GM18520 (cell line): Measurements from ENCODE around the gene DLG4.

Source experiments
- ATAC-seq: cut with Tn5 transposase; IDR thresholded peaks from one replicate; pipeline ENCODE4 v1.9.1; 2021; ENCODE audit not compliant: unreplicated experiment

The DLG4 gene

DNA sequence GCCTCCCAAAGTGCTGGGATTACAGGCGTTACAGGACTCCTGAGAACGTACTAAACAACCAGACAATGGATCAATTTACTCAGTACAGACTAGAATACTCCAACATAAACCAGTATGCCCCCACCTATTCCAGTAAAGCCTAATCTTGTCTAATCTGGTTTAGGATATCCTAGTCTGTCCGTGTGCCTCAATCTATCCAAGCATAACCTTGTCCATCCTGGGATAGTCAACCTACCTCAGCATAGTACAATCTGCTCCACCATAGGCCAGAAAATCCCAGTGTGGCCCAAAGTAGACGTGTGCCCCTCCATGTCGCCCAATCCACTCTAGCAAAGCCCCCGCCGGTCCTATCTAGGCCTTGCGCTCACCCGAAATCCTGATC is 14.1 kb upstream of the DLG4 start:
- ATAC-seq: no peak

GRCh38 chr17:7232114-7232513 is 12.5 kb upstream of the DLG4 start:
- ATAC-seq: no peak

- no peak for ATAC-seq
These were observed 9.9 kb upstream of the DLG4 start for GRCh38 chr17:7229504-7229903.

DNA sequence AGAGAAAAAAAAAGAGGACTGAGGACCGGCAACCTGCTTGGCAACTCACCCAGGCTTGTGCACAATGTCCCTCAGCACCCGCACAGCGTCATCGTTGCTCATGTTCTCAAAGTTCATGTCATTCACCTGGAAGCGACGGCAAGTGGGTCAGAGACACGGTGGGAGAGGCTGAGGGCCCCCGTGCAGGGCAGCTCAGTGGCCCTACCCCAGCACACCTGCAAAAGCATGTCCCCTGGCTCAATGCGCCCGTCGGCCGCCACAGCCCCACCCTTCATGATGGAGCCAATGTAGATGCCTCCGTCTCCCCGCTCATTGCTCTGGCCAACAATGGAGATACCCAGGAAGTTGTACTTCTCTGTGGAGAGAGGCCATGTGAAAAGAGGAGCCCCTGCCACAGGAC is 9.3 kb upstream of the DLG4 start:
- ATAC-seq: no peak

- no peak for ATAC-seq
These were observed 7.4 kb upstream of the DLG4 start for GRCh38 chr17:7226721-7227710.

DNA sequence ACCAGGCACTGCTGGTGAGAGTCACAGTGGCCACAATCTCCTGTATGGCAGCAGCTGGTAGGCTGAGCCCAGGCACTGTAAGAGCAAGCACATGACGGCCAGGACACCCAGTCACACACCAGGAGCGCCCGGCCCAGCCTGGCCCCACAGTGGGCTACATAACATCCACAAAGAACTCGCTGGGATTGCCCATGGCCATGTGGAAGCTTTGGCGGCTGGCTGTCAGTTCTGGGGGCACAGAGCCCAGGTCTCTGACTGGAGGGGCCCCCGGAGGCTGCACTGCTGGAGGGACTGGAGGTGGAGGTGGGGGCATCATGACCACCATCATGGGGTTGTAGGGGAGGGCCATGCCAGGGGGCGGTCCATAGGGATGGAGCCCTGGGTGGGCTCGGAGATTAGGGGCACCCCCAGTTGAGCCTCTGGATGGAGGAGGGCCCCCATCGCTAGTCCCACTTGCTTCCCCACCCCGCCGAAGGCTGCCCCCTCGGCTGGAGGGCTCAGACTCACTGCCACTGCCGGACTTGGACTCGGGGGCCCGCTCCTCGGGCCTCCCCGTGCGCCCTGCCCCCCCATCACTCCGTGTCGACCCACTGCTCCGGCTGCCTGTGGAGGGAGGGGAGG is 6.2 kb upstream of the DLG4 start:
- ATAC-seq: no peak

DNA sequence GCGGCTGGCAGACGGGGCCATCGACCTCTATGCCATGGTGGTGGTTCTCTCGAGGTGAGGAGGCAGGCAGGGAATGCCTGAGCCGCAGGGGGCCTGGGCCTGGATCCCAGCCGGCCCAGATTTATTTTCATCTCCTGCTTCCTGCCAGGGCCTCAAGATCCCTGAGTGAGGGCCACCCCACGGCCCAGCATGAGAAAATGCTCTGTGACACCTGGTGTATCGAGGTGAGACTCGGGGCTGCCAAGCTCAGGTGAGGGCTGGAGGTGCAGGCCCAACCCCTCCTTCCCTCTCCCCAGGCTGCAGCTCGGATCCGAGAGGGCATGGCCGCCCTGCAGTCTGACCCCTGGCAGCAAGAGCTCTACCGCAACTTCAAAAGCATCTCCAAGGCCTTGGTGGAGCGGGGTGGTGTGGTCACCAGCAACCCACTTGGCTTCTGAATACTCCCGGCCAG is 5.0 kb upstream of the DLG4 start:
- ATAC-seq: no peak

DNA sequence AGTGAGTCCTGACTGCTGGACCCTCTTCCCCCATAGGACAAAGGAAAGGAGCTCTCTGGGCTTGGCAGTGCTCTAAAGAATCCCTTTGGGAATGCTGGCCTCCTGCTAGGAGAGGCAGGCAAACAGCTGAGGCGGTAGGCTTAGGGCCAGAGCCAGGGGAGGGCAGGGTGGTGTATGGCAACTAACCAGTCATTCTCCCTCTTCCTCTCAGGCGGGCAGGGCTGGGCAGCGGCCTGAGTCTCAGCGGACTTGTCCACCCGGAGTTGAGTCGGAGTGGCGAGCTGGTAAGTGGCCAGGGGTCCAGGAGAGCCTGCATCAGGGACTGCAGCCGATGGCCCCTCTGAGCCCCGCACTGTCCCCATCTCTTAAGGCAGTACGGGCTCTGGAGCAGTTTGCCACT is 4.5 kb upstream of the DLG4 start:
- no peak for ATAC-seq

- ATAC-seq: no peak
These were observed 3.7 kb upstream of the DLG4 start for GRCh38 chr17:7223375-7223774.

- no peak for ATAC-seq
These were observed 3.3 kb upstream of the DLG4 start for GRCh38 chr17:7222972-7223292.

- ATAC-seq: no peak
These were observed 2.7 kb upstream of the DLG4 start for GRCh38 chr17:7222093-7222971.

DNA sequence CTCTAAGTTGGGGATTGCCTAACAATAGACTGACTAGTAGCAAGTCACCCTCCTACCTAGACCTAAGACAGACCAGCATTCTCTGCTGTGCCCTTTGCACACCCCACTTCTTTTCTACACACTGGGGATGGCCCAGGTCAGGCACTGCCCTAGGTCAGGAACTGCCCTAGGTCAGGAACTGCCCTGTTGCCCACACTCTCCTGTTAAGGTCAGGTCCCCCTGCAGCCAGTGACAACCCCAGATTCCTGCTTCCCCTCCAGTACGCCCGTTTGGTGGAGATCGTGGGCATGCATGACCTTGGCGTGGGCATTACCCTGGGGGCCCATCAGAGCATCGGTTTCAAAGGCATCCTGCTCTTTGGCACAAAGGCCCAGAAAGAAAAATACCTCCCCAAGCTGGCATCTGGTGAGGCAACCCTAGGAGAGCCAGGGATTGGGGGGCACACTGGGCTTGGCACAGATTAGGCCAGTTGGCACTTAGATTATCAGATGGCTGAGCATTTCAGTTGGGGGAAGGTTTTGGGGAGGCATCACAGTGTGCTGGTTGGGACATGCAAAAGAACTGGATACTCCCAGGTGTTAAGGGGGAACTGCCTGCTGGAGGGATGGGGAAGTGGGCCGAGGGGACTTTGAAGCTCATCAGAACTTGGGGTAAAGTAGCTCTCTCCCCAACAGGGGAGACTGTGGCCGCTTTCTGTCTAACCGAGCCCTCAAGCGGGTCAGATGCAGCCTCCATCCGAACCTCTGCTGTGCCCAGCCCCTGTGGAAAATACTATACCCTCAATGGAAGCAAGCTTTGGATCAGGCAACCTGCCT is 1.8 kb upstream of the DLG4 start:
- ATAC-seq: no peak

DNA sequence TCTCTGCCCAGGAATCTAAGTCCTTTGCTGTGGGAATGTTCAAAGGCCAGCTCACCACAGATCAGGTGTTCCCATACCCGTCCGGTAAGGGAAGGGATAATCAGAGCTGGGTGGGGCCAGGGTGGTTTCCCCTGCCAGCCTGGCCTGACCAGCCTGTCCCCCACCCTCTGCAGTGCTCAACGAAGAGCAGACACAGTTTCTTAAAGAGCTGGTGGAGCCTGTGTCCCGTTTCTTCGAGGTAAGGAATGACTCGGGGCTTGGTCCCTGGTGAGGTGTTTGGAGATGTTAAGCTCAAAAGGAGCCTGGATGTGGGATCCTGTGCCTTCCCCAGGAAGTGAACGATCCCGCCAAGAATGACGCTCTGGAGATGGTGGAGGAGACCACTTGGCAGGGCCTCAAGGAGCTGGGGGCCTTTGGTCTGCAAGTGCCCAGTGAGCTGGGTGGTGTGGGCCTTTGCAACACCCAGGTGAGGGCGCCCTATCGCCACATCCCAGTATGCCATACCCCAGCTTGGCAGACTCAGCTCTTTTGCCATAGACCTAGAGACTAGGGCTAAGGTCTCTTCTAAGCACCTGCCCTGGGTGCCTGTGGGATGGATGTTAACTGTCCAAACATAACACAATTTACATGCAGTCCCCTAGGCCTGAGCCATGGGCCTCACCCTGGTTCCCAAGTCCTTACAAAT is 1.1 kb upstream of the DLG4 start:
- ATAC-seq: no peak

DNA sequence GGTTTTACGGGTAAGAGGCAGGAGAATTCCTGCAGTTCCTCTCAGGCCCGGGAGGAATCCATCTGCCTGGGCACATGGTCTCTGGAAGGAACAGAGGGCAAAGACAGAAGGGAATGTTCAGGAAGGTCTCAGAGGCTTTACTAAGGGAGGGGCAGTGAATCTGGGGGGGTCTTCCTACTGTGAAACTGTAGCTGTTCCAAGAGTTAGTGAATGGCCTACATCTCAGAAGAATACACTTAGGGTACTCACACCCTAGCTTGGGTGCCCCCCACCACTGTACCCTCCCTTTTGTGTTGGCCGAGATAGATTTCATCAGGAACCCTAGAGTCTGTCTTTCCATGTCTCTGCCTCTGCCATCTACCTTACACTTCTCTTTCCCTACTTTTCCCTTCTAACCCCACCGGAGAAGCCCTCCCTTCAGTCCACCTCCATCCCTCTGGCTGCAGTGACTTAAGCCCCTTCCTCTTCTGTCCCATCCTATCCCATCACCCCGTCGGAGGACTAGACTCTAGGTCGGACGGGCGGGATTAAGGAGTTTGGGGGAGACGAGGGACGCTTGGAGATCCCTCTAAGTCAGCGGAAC is 316 bp downstream of the DLG4 start:
- no peak for ATAC-seq

DNA sequence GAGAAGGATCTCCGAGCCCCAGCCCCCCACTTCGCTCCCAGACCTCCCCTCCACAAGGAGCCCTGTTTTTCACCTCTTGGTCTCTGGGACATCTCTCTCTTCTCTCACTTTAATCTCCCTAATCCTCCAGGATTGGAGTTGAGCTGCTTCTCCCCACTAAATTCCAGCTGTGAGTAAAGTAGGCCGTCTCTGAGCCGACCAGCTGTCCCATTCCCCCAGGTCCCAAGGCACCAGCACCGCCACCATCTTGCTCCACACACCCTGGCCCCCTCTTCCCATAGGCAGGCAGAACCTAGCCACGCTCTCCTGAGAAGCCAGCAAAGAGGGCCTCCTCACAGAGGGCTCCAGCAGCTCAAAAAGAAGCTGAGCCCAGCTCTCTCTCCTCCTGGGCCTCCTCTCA is 878 bp downstream of the DLG4 start:
- no peak for ATAC-seq

DNA sequence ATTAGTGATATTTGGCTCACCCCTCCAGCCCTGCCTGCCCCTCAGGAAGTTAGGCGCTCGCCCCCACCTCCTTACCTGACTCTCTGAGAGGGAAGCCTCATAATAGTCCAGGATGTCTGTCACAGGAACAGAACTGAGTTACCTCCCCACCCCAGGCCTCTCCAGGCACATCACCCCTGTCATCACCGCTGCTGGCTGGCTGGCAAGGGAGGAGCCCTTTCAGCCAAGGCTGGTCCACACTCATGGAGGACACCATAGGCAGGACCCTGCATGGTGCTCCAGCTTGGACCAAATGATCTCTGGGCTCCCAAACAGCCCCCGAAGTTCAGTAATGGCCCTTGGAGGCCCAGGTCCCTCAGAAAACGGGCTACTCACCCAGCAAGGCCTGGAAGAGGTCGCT is 1.5 kb downstream of the DLG4 start:
- no peak for ATAC-seq

DNA sequence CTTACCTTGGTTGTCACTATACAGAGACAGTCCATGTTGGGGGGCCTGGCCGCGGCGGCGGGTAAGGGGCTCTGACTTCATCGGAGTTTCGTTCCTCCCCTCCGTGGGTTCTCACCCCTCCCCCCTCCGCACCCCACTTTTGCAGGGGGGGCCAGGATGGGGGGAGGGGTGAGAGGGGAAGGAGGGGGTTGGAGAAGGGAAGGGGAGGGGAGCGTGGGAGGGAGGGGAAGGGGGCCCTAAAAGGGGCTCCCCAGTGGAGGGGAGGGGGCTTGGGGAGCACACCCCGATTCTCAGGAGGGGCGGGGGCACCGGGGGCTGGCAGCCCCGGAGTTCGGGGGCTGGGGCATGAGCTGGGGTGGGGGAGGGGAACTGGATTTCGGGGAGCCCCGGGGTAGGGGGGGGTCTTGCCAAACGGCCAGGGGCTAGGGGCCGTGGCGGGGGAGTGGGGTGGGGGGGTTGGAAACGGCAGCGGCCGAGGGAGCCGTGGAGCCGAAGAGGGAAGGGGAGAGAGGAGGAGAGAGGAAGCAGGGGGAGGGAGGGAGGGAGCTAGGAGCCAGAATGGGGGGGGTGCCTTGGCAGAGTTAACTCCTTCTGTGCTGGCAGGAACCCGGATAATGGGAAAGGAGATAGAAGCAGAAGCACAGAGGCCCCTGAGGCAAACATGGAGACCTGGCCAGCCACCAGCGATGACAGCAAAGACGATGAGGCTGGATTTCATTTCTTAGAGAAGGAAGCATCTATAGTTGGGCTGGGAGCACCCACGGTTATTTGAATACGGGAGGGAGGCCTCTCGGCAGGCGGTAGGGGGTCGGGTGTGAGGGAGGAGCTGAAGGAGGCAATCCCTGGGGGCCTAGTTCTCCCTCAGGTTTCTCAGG is 2.3 kb downstream of the DLG4 start:
- no peak for ATAC-seq

GRCh38 chr17:7216242-7217112 is 3.2 kb downstream of the DLG4 start:
- ATAC-seq: no peak
